ENCODE results near the gene TSPAN11. TPM values are rescaled to one million over a fixed set of nuclear protein-coding genes. Genes with fewer than 3 reads are reported as not detected.

TSPAN11 gene
- total and polyA plus RNA-seq, 4 donors, result 1.4 to 12.1 (median 3.9) TPM

DNA sequence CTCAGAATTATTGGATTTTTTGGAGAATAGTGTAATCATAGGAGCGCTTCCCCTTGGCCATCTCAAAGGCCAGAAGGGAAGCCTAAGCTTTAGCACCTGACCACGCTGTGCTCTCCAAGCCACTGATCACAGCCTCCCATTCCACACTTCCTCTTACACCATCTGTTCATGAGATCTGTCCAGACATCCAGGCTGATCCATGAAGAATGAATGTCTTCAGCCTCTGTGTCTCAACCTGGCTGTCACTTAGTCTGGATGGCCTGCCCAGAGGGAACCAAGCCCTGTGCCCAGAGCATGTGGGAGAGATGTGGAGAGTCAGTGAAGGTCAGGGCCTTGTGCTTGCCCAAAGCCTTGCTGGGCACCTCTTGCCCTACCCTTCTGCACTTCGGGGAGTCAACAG is 40.5 kb downstream of the TSPAN11 start:
- H3K4me3 ChIP-seq, result no peak overlapping the region
- H3K27ac ChIP-seq (ENCODE audit: low read depth in 1 of 2, low read length in 1 of 2), result no peak overlapping the region
- ATAC-seq (ENCODE audit: insufficient read depth, low FRiP score), result no peak
- DNase-seq, result no peak
- H3K27me3 ChIP-seq (ENCODE audit: control insufficient read depth in 3 of 3, insufficient read depth in 3 of 3, low read length in 2 of 3), result no peaks in the 10 kb centered on the region
- TF ChIP-seq, protein P1, sequence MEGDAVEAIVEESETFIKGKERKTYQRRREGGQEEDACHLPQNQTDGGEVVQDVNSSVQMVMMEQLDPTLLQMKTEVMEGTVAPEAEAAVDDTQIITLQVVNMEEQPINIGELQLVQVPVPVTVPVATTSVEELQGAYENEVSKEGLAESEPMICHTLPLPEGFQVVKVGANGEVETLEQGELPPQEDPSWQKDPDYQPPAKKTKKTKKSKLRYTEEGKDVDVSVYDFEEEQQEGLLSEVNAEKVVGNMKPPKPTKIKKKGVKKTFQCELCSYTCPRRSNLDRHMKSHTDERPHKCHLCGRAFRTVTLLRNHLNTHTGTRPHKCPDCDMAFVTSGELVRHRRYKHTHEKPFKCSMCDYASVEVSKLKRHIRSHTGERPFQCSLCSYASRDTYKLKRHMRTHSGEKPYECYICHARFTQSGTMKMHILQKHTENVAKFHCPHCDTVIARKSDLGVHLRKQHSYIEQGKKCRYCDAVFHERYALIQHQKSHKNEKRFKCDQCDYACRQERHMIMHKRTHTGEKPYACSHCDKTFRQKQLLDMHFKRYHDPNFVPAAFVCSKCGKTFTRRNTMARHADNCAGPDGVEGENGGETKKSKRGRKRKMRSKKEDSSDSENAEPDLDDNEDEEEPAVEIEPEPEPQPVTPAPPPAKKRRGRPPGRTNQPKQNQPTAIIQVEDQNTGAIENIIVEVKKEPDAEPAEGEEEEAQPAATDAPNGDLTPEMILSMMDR (IDR thresholded peaks at IDR 0.05; ENCODE audit: control extremely low read depth, extremely low read depth), result no peak
- no peaks in the 10 kb centered on the region for H3K9me3 ChIP-seq (ENCODE audit: control insufficient read depth in 4 of 4, insufficient read depth in 3 of 4, low read length in 3 of 4)
- 81 to 83% methylated on average over 3 of the region's 3 CpGs for WGBS, 2 donors
- H3K36me3 ChIP-seq (ENCODE audit: control insufficient read depth in 4 of 4, insufficient read depth in 4 of 4, low read length in 4 of 4), result no peaks in the 10 kb centered on the region
- H3K9ac ChIP-seq (ENCODE audit: insufficient read depth in 1 of 2, low read length in 2 of 2), result no peak overlapping the region
- peaks cover 0 to 11% (median 0%) of the 10 kb centered on the region in 5 donors for H3K4me1 ChIP-seq (ENCODE audit: control insufficient read depth in 5 of 5, insufficient read depth in 5 of 5, low read length in 5 of 5)

DNA sequence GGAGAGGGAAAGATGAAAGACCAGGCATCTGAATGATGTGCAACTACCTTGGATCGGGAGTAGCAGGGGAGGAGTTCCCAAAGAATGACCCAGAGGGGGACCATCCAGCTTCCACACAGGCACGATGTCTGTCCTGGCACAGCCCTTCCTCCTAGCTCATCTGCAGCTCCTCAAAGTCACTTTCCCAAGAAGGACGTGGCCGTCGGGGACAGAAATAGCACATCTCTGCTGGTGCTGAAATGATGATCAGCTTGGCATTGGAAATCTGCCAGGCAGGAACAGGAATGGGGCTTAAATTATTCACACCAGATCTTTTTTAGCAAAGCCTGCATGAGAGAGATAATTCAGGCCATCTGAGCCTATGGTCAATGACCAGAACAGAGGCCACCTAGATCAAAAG is 41.7 kb downstream of the TSPAN11 start:
- Histone ChIP-seq H3K27me3 (ENCODE audit: control insufficient read depth in 3 of 3, insufficient read depth in 3 of 3, low read length in 2 of 3) (no peaks in the 10 kb centered on the region), H3K4me3 (no peak overlapping the region), H3K9ac (ENCODE audit: insufficient read depth in 1 of 2, low read length in 2 of 2) (no peak overlapping the region), H3K9me3 (ENCODE audit: control insufficient read depth in 4 of 4, insufficient read depth in 3 of 4, low read length in 3 of 4) (no peaks in the 10 kb centered on the region), H3K27ac (ENCODE audit: low read depth in 1 of 2, low read length in 1 of 2) (no peak overlapping the region), H3K4me1 (ENCODE audit: control insufficient read depth in 5 of 5, insufficient read depth in 5 of 5, low read length in 5 of 5) (peaks cover 0 to 11% (median 0%) of the 10 kb centered on the region in 5 donors), H3K36me3 (ENCODE audit: control insufficient read depth in 4 of 4, insufficient read depth in 4 of 4, low read length in 4 of 4) (no peaks in the 10 kb centered on the region)
- ATAC-seq (ENCODE audit: insufficient read depth, low FRiP score) (no peak), DNase-seq (no peak)
- TF ChIP-seq, protein P1 (IDR thresholded peaks at IDR 0.05; ENCODE audit: control extremely low read depth, extremely low read depth), result no peak
- 63 to 66% methylated on average over 5 of the region's 5 CpGs for WGBS, 2 donors

DNA sequence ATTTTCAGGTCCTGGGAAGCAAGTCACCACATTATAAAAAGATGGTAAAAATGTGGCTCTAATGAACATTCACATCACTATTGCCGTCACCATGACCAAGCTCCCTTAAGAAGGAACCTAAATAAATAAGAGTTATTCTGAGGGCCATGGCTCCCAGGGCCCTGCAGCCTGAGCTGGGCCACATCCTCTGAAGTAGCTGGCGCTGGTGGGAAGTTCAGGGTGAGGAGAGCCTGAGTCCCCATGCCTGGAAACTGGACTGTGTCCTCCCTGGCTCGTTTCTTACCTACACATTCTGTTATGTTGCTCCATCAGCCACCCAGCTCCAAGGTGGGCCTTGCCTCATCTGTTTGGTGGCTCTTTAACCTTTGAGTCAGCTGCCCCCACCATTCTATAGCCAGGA is 42.5 kb downstream of the TSPAN11 start:
- H3K4me3 ChIP-seq, result no peak overlapping the region
- no peaks in the 10 kb centered on the region for H3K36me3 ChIP-seq (ENCODE audit: control insufficient read depth in 4 of 4, insufficient read depth in 4 of 4, low read length in 4 of 4)
- no peak overlapping the region for H3K9ac ChIP-seq (ENCODE audit: insufficient read depth in 1 of 2, low read length in 2 of 2)
- H3K9me3 ChIP-seq (ENCODE audit: control insufficient read depth in 4 of 4, insufficient read depth in 3 of 4, low read length in 3 of 4), result no peaks in the 10 kb centered on the region
- H3K27me3 ChIP-seq (ENCODE audit: control insufficient read depth in 3 of 3, insufficient read depth in 3 of 3, low read length in 2 of 3), result no peaks in the 10 kb centered on the region
- DNase-seq, result no peak
- TF ChIP-seq, protein P1 (IDR thresholded peaks at IDR 0.05; ENCODE audit: control extremely low read depth, extremely low read depth), result no peak
- H3K4me1 ChIP-seq (ENCODE audit: control insufficient read depth in 5 of 5, insufficient read depth in 5 of 5, low read length in 5 of 5), result peaks cover 0 to 11% (median 0%) of the 10 kb centered on the region in 5 donors
- ATAC-seq (ENCODE audit: insufficient read depth, low FRiP score), result no peak
- H3K27ac ChIP-seq (ENCODE audit: low read depth in 1 of 2, low read length in 1 of 2), result no peak overlapping the region
- 88 to 95% methylated on average over 3 of the region's 3 CpGs for WGBS, 2 donors

Measured in lung (tissue), 12 donors.